SU-DHL-6 (cell line): ENCODE results near the gene FSIP2.

Source experiments
- H2AFZ ChIP-seq: fragments of 200-600 bp; sonication (generic); 2 replicates; pipeline ENCODE4 v1.6.1; 2014; ENCODE audit warnings: low read depth, mild to moderate bottlenecking, moderate library complexity, mixed read lengths, antibody characterized with exemption, low read length; ENCODE audit not compliant: severe bottlenecking
- H3F3A ChIP-seq: fragments of 200-600 bp; shearing (Covaris generic); 2 replicates; pipeline ENCODE4 v1.6.0; 2016; ENCODE audit warnings: antibody characterized with exemption, mild to moderate bottlenecking; ENCODE audit not compliant: insufficient read depth
- H3K27ac ChIP-seq: fragments of 200-600 bp; sonication (generic); 2 replicates; pipeline ENCODE4 v1.5.1; 2016; ENCODE audit warnings: low read depth, mild to moderate bottlenecking, low read length, moderate library complexity, mixed read lengths
- H3K27me3 ChIP-seq: fragments of 200-600 bp; sonication (generic), shearing (Covaris generic); 2 replicates; pipeline ENCODE4 v1.6.0; 2014; ENCODE audit warnings: mild to moderate bottlenecking, low read length
- H3K36me3 ChIP-seq: fragments of 200-600 bp; sonication (generic); 2 replicates; pipeline ENCODE4 v1.6.1; 2014; ENCODE audit warnings: mild to moderate bottlenecking, low read length, mixed read lengths
- H3K4me2 ChIP-seq: fragments of 300-600, 200-600 bp; shearing (Covaris generic), sonication (generic); 2 replicates; pipeline ENCODE4 v1.6.0; 2014; ENCODE audit warnings: low read length, low read depth, mild to moderate bottlenecking; ENCODE audit not compliant: poor library complexity, severe bottlenecking
- H3K4me3 ChIP-seq: fragments of 200-600 bp; sonication (generic); 2 replicates; pipeline ENCODE4 v1.5.1; 2014; ENCODE audit warnings: antibody characterized with exemption, low read length, mild to moderate bottlenecking, mixed read lengths; ENCODE audit not compliant: insufficient read depth, poor library complexity, severe bottlenecking
- H3K79me2 ChIP-seq: fragments of 200-600 bp; sonication (generic); 2 replicates; pipeline ENCODE4 v1.6.1; 2014; ENCODE audit warnings: mild to moderate bottlenecking, low read length, moderate library complexity; ENCODE audit not compliant: insufficient read depth
- H3K9ac ChIP-seq: fragments of 200-600 bp; sonication (generic); 2 replicates; pipeline ENCODE4 v1.7.0; 2014; ENCODE audit warnings: mild to moderate bottlenecking, low read length
- H3K9me2 ChIP-seq: fragments of 200-600 bp; sonication (generic); replicated peaks from 2 replicates; pipeline ENCODE4 v1.6.1; 2014; ENCODE audit warnings: low read length; ENCODE audit not compliant: insufficient read depth
- H3K9me3 ChIP-seq: fragments of 200-600 bp; sonication (generic); 2 replicates; pipeline ENCODE4 v1.6.1; 2014; ENCODE audit warnings: low read length, mixed read lengths; ENCODE audit not compliant: insufficient read depth
- H4K20me1 ChIP-seq: fragments of 200-600 bp; sonication (generic); 2 replicates; pipeline ENCODE4 v1.6.1; 2014; ENCODE audit warnings: low read depth, mild to moderate bottlenecking, antibody characterized with exemption, low read length, moderate library complexity, mixed read lengths
- EZH2phosphoT487 ChIP-seq: fragments of 200-600 bp; sonication (generic), shearing (Covaris generic); conservative IDR thresholded peaks from 2 replicates; pipeline ENCODE4 v1.6.1; 2018; ENCODE audit warnings: mild to moderate bottlenecking, antibody characterized with exemption, low read length, moderate library complexity, mixed read lengths
- TF ChIP-seq, protein P1 (sequence below): fragments of 200-600 bp; sonication (generic); IDR thresholded peaks from one replicate; pipeline ENCODE4 v1.5.1; 2017; ENCODE audit warnings: antibody characterized with exemption, mild to moderate bottlenecking, low read length, moderate library complexity; ENCODE audit not compliant: insufficient read depth, poor library complexity, severe bottlenecking

FSIP2 gene

DNA sequence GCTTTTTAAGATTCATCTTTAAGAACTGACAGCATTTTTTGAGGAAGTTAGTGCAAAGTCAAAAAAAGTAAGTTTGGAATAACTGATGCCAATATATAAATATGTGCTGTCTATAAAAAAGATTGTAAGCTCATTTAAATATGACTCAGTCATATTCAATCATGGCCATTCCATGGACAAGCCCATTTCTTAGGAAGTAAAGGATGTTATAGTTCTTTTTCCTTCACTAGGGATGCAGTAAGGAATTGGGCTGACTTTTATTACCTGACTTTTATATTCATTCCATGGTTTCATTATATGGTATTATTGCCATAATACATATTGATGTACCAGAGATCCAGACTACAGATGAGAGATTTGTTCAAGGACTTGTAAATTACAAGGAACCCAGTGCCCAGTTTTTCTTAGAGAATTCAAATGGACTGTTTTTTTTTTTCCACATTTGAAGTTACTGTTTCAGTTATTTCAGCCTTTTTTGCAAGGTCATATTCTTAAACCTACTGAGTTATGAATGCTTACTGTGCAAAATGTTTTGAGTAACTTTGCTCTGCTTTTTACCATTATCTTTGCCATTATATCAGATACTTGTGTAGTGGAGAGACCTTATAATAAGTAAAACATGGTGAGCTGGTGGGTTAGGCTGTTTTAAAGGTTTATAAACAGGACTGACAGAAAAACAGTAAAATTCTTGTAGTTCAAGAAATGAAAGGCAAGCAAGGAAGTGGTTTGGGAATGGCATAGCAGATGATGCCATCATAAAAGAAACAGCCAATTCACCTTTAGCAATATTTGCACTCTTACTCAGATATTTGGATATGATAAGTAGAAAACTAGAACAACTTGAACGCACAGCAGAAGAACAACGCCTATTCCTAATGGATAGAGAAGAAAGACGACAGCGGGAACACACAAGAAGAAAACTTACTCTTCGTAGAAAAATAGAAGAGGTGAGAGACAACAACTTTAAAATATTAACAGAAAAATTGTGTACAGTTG lies 7.6 kb downstream of the FSIP2 start:
- H3K27me3 ChIP-seq, result no peaks in the 10 kb centered on the region
- no peaks in the 10 kb centered on the region for H4K20me1 ChIP-seq
- H3K9ac ChIP-seq, result no peak overlapping the region
- no peak overlapping the region for H3K27ac ChIP-seq
- no peak overlapping the region for H3K4me3 ChIP-seq
- H2AFZ ChIP-seq, result no peak overlapping the region
- H3K36me3 ChIP-seq, result no peaks in the 10 kb centered on the region
- no peaks in the 10 kb centered on the region for H3K9me2 ChIP-seq
- H3F3A ChIP-seq, result no peaks in the 10 kb centered on the region
- no peak for TF ChIP-seq EZH2phosphoT487
- TF ChIP-seq, protein P1, sequence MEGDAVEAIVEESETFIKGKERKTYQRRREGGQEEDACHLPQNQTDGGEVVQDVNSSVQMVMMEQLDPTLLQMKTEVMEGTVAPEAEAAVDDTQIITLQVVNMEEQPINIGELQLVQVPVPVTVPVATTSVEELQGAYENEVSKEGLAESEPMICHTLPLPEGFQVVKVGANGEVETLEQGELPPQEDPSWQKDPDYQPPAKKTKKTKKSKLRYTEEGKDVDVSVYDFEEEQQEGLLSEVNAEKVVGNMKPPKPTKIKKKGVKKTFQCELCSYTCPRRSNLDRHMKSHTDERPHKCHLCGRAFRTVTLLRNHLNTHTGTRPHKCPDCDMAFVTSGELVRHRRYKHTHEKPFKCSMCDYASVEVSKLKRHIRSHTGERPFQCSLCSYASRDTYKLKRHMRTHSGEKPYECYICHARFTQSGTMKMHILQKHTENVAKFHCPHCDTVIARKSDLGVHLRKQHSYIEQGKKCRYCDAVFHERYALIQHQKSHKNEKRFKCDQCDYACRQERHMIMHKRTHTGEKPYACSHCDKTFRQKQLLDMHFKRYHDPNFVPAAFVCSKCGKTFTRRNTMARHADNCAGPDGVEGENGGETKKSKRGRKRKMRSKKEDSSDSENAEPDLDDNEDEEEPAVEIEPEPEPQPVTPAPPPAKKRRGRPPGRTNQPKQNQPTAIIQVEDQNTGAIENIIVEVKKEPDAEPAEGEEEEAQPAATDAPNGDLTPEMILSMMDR, result no peak
- H3K79me2 ChIP-seq, result no peaks in the 10 kb centered on the region
- H3K9me3 ChIP-seq, result no peaks in the 10 kb centered on the region
- H3K4me2 ChIP-seq, result no peak overlapping the region

DNA sequence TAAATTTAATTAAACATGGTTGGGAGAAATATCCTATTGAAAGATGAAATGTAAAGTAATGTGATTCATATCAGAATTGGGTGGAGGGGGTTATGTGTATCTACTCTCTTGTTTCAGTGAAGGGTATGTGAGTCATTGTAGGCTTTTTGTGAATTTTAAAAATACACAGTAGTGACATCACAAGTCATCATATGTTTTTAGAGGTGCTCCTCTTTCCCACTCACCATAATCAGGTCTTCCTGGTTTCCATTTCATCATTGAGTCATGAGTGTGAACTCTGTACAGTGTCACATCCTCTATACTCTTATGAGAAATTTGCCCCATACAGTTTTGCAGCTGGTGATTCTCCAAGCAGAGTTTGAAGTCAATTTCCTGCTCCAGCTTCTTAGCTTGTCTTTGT lies 18.8 kb downstream of the FSIP2 start:
- Histone ChIP-seq H3K27ac (no peak overlapping the region), H3K9me3 (no peaks in the 10 kb centered on the region), H3F3A (no peaks in the 10 kb centered on the region), H3K27me3 (no peaks in the 10 kb centered on the region), H3K4me2 (no peak overlapping the region), H3K9ac (no peak overlapping the region), H3K79me2 (no peaks in the 10 kb centered on the region), H3K4me3 (no peak overlapping the region), H3K9me2 (no peaks in the 10 kb centered on the region), H3K36me3 (no peaks in the 10 kb centered on the region), H2AFZ (no peak overlapping the region), H4K20me1 (no peaks in the 10 kb centered on the region)
- TF ChIP-seq, protein P1, result no peak
- TF ChIP-seq EZH2phosphoT487, result no peak

GRCh38 chr2:185771396-185771795 lies 32.8 kb downstream of the FSIP2 start:
- Histone ChIP-seq H3K79me2 (no peaks in the 10 kb centered on the region), H3K36me3 (no peaks in the 10 kb centered on the region), H3K27ac (no peak overlapping the region), H3K9me3 (peaks cover 22% of the 10 kb centered on the region; the same call in 1 of the 2 replicates), H2AFZ (no peak overlapping the region), H4K20me1 (no peaks in the 10 kb centered on the region), H3K4me3 (no peak overlapping the region), H3K27me3 (no peaks in the 10 kb centered on the region), H3K9ac (no peak overlapping the region), H3F3A (no peaks in the 10 kb centered on the region; the same call in 1 of the 2 replicates), H3K4me2 (no peak overlapping the region), H3K9me2 (no peaks in the 10 kb centered on the region)
- no peak for TF ChIP-seq EZH2phosphoT487
- TF ChIP-seq, protein P1, result no peak
